Thoracic aorta (tissue), 2 donors: ENCODE data around the gene TFDP1. TPM values are rescaled to one million over a fixed set of nuclear protein-coding genes. Genes with fewer than 3 reads are reported as not detected.

Experiments used
- ATAC-seq: fragments of 150-250 bp; one replicate; pipeline ENCODE4 v1.8.0; 2017; ENCODE audit warnings: low read depth; ENCODE audit not compliant: insufficient number of reproducible peaks, low FRiP score
- DNase-seq: peaks from one replicate; pipeline ENCODE4 v3.0.0-alpha.2; 2020; ENCODE audit warnings: low spot score
- H3K27ac ChIP-seq, 2 donors: fragments of 200-600 bp; sonication (generic); 1 replicate in 1 of 2; 2 replicates in 1 of 2; pipeline ENCODE4 v1.5.1; 2016; ENCODE audit warnings: mild to moderate bottlenecking in 2 of 2, moderate library complexity in 2 of 2
- H3K27me3 ChIP-seq: fragments of 200-600 bp; sonication (generic); replicated peaks from 2 replicates; pipeline ENCODE4 v1.6.0; 2016; ENCODE audit warnings: mild to moderate bottlenecking; ENCODE audit not compliant: insufficient read depth
- H3K36me3 ChIP-seq: fragments of 200-600 bp; sonication (generic); one replicate; pipeline ENCODE4 v1.5.1; 2016
- H3K4me1 ChIP-seq, 2 donors: fragments of 200-600 bp; sonication (generic); 1 replicate in 1 of 2; 2 replicates in 1 of 2; pipeline versions ENCODE4 v1.5.1 to v1.6.0; 2016; ENCODE audit warnings: low read depth in 2 of 2, mild to moderate bottlenecking in 1 of 2; ENCODE audit not compliant: control insufficient read depth in 1 of 2
- H3K4me3 ChIP-seq: fragments of 200-600 bp; sonication (generic); 2 replicates; pipeline ENCODE4 v1.5.1; 2016; ENCODE audit warnings: mild to moderate bottlenecking
- H3K9me3 ChIP-seq: fragments of 200-600 bp; sonication (generic); 2 replicates; pipeline ENCODE4 v1.5.1; 2016
- CTCF ChIP-seq: fragments of 200-600 bp; sonication (generic); IDR thresholded peaks from one replicate; pipeline ENCODE4 v1.5.1; 2019; ENCODE audit warnings: antibody characterized with exemption
- total RNA-seq, 2 donors: library from RNA; depleted of rRNA; stranded (reverse); fragments of >200 nt; gene quantifications; one replicate each; pipeline versions ENCODE4 v1.1.0 to v1.2.3, GENCODE V29; 2016

TFDP1 gene
- total RNA-seq, 2 donors from 2014 or later: 39.3 to 49.3 TPM

- H3K27ac ChIP-seq: no peak overlapping the region
Measured at GRCh38 chr13:113650731-113651148, 66.2 kb downstream of the TFDP1 start.

GRCh38 chr13:113651511-113652403 is 67.2 kb downstream of the TFDP1 start:
- no peak for DNase-seq

More at GRCh38 chr13:113650731-113651148, 66.2 kb downstream of the TFDP1 start:
- DNase-seq (no peak), ATAC-seq (no peak)
- no peak overlapping the region for H3K4me3 ChIP-seq
- no peaks in the 10 kb centered on the region for H3K9me3 ChIP-seq
- no peaks in the 10 kb centered on the region for H3K27me3 ChIP-seq
- no peak for TF ChIP-seq CTCF
- H3K4me1 ChIP-seq: peaks cover 9 to 18% of the 10 kb centered on the region in 2 donors
- H3K36me3 ChIP-seq: no peaks in the 10 kb centered on the region

GRCh38 chr13:113652404-113653263 is 68.1 kb downstream of the TFDP1 start:
- Histone ChIP-seq H3K27me3 (no peaks in the 10 kb centered on the region), H3K27ac (no peak overlapping the region), H3K4me1 (peaks cover 3 to 5% of the 10 kb centered on the region in 2 donors), H3K4me3 (no peak overlapping the region), H3K36me3 (no peaks in the 10 kb centered on the region), H3K9me3 (no peaks in the 10 kb centered on the region)
- DNase-seq (no peak), ATAC-seq (no peak)
- no peak for TF ChIP-seq CTCF

More at GRCh38 chr13:113651511-113652403, 67.2 kb downstream of the TFDP1 start:
- Histone ChIP-seq H3K4me1 (peaks cover 8 to 13% of the 10 kb centered on the region in 2 donors), H3K36me3 (no peaks in the 10 kb centered on the region), H3K9me3 (no peaks in the 10 kb centered on the region), H3K4me3 (no peak overlapping the region), H3K27ac (no peak overlapping the region), H3K27me3 (no peaks in the 10 kb centered on the region)
- TF ChIP-seq CTCF: no peak
- no peak for ATAC-seq

- H3K9me3 ChIP-seq: no peaks in the 10 kb centered on the region
- DNase-seq: no peak
- no peak overlapping the region for H3K27ac ChIP-seq
- H3K4me3 ChIP-seq: no peak overlapping the region
- TF ChIP-seq CTCF: no peak
- no peaks in the 10 kb centered on the region for H3K27me3 ChIP-seq
- H3K36me3 ChIP-seq: no peaks in the 10 kb centered on the region
- ATAC-seq: no peak
- H3K4me1 ChIP-seq: no peaks in the 10 kb centered on the region
Measured at GRCh38 chr13:113653264-113654174, 69.0 kb downstream of the TFDP1 start.
